GM18526 (cell line): ENCODE measurements around the gene DIP2C.

Experiments used
- POLR2A ChIP-seq: IDR thresholded peaks from 3 replicates; pipeline ENCODE4 v1.6.1; 2011; ENCODE audit not compliant: insufficient read length; ENCODE audit errors: extremely low read depth

Gene DIP2C

GRCh38 chr10:500876-501275 lies 188.6 kb downstream of the DIP2C start:
- TF ChIP-seq POLR2A = no peak

- no peak for TF ChIP-seq POLR2A
Measured at GRCh38 chr10:499991-500390, 189.5 kb downstream of the DIP2C start.

GRCh38 chr10:498760-499435 lies 190.6 kb downstream of the DIP2C start:
- no peak for TF ChIP-seq POLR2A

GRCh38 chr10:497898-498451 lies 191.5 kb downstream of the DIP2C start:
- no peak for TF ChIP-seq POLR2A

- TF ChIP-seq POLR2A = no peak
Measured at GRCh38 chr10:497289-497688, 192.2 kb downstream of the DIP2C start.

- TF ChIP-seq POLR2A = no peak
Measured at GRCh38 chr10:494556-494955, 194.9 kb downstream of the DIP2C start.

GRCh38 chr10:494149-494542 lies 195.3 kb downstream of the DIP2C start:
- no peak for TF ChIP-seq POLR2A

GRCh38 chr10:493391-494148 lies 195.9 kb downstream of the DIP2C start:
- no peak for TF ChIP-seq POLR2A

- no peak for TF ChIP-seq POLR2A
Measured at GRCh38 chr10:492836-493235, 196.6 kb downstream of the DIP2C start.

GRCh38 chr10:491667-492424 lies 197.6 kb downstream of the DIP2C start:
- TF ChIP-seq POLR2A = no peak

- TF ChIP-seq POLR2A = no peak
Measured at GRCh38 chr10:490891-491571, 198.4 kb downstream of the DIP2C start.

GRCh38 chr10:490256-490655 lies 199.2 kb downstream of the DIP2C start:
- no peak for TF ChIP-seq POLR2A

- TF ChIP-seq POLR2A = no peak
Measured at GRCh38 chr10:489330-489729, 200.1 kb downstream of the DIP2C start.

GRCh38 chr10:488933-489215 lies 200.6 kb downstream of the DIP2C start:
- TF ChIP-seq POLR2A = no peak
